GM04504 (cell line): ENCODE results near the gene MRTFA.

ENCODE experiments used
- DNase-seq: peaks from one replicate; pipeline ENCODE4 v3.0.0-alpha.2; 2012; ENCODE audit warnings: low read depth

MRTFA gene

GRCh38 chr22:40491990-40492631 is 144.4 kb downstream of the MRTFA start:
- DNase-seq, result peak; percentile 49

GRCh38 chr22:40487663-40488249 is 148.8 kb downstream of the MRTFA start:
- no peak for DNase-seq

GRCh38 chr22:40486962-40487602 is 149.4 kb downstream of the MRTFA start:
- DNase-seq, result no peak

- no peak for DNase-seq
Observed at GRCh38 chr22:40485813-40486667, 150.5 kb downstream of the MRTFA start.

- DNase-seq, result no peak
Observed at GRCh38 chr22:40484906-40485669, 151.4 kb downstream of the MRTFA start.

GRCh38 chr22:40482886-40483285 is 153.6 kb downstream of the MRTFA start:
- no peak for DNase-seq

- DNase-seq, result no peak
Observed at GRCh38 chr22:40482391-40482790, 154.1 kb downstream of the MRTFA start.

GRCh38 chr22:40480996-40481395 is 155.5 kb downstream of the MRTFA start:
- DNase-seq, result no peak

- DNase-seq, result no peak
Observed at GRCh38 chr22:40479887-40480538, 156.5 kb downstream of the MRTFA start.

- no peak for DNase-seq
Observed at GRCh38 chr22:40479126-40479800, 157.3 kb downstream of the MRTFA start.

- no peak for DNase-seq
Observed at GRCh38 chr22:40478338-40479125, 158.0 kb downstream of the MRTFA start.

GRCh38 chr22:40477683-40478337 is 158.7 kb downstream of the MRTFA start:
- no peak for DNase-seq

- no peak for DNase-seq
Observed at GRCh38 chr22:40476341-40476740, 160.2 kb downstream of the MRTFA start.

- no peak for DNase-seq
Observed at GRCh38 chr22:40473703-40474102, 162.8 kb downstream of the MRTFA start.

GRCh38 chr22:40472579-40472978 is 163.9 kb downstream of the MRTFA start:
- no peak for DNase-seq

GRCh38 chr22:40472051-40472450 is 164.5 kb downstream of the MRTFA start:
- DNase-seq, result no peak

- DNase-seq, result no peak
Observed at GRCh38 chr22:40469181-40469580, 167.3 kb downstream of the MRTFA start.

- DNase-seq, result no peak
Observed at GRCh38 chr22:40468616-40469015, 167.9 kb downstream of the MRTFA start.

GRCh38 chr22:40466976-40467375 is 169.5 kb downstream of the MRTFA start:
- no peak for DNase-seq
